ENCODE results near the gene PIP5KL1. TPM values are rescaled to one million over a fixed set of nuclear protein-coding genes. Genes with fewer than 3 reads are reported as not detected.

The PIP5KL1 gene
- total RNA-seq, 6 experiments from 2014 or later, result 1.7 to 3.1 (median 2.1) TPM

DNA sequence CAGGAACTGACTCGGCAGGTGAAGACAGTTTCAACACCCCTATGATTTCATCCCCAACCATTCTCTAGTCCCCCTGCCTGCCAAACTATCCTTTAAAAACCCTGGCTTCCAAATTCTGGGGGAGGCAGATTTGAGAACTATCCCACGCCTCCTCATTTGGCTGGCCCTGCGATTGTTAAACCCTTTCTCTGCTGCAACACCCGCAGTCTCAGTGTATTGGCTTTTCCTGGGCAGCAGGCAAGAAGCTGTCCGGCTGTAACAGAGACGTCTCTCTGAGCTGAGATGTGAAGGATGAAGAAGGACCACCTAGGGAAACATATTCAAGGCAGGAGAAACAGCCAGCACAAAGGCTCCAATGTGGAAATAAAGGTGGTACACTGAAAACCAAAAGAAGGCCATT, 37.7 kb downstream of the PIP5KL1 start:
- peaks cover 34% of the 10 kb centered on the region for H3K9me3 Mint-ChIP-seq
- H3K4me3 Mint-ChIP-seq, result no peak overlapping the region
- TF ChIP-seq, protein P1, sequence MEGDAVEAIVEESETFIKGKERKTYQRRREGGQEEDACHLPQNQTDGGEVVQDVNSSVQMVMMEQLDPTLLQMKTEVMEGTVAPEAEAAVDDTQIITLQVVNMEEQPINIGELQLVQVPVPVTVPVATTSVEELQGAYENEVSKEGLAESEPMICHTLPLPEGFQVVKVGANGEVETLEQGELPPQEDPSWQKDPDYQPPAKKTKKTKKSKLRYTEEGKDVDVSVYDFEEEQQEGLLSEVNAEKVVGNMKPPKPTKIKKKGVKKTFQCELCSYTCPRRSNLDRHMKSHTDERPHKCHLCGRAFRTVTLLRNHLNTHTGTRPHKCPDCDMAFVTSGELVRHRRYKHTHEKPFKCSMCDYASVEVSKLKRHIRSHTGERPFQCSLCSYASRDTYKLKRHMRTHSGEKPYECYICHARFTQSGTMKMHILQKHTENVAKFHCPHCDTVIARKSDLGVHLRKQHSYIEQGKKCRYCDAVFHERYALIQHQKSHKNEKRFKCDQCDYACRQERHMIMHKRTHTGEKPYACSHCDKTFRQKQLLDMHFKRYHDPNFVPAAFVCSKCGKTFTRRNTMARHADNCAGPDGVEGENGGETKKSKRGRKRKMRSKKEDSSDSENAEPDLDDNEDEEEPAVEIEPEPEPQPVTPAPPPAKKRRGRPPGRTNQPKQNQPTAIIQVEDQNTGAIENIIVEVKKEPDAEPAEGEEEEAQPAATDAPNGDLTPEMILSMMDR (IDR thresholded peaks at IDR 0.05), result no peak
- H3K27ac Mint-ChIP-seq, result no peak overlapping the region
- H3K27me3 Mint-ChIP-seq (ENCODE audit: insufficient read depth), result peaks cover 2% of the 10 kb centered on the region
- no peaks in the 10 kb centered on the region for H3K4me1 Mint-ChIP-seq (ENCODE audit: low read depth)
- peaks cover 61% of the 10 kb centered on the region for H3K36me3 Mint-ChIP-seq (ENCODE audit: low read depth)
- no peak for DNase-seq

DNA sequence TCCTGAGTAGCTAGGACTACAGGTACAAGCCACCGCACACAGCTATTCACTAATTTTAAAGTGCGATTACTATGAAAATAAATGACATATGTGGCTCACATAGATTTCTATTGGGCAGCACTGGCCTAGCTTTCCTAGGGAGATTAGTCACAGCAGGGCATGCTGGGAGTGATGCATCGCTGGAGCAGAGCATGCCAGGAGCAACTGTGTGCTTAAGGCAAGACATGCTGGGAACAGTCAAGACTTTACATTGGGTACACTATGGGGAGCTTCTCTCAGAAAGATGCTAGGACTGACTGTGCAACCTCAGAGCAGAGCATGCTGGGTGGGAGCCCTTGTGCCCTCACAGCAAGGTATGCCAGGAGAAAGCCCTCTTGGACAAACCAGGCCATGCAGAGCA, 40.5 kb downstream of the PIP5KL1 start:
- H3K27ac Mint-ChIP-seq, result no peak overlapping the region
- TF ChIP-seq, protein P1 (IDR thresholded peaks at IDR 0.05), result no peak
- no peak for DNase-seq
- H3K4me1 Mint-ChIP-seq (ENCODE audit: low read depth), result no peaks in the 10 kb centered on the region
- H3K27me3 Mint-ChIP-seq (ENCODE audit: insufficient read depth), result peaks cover 2% of the 10 kb centered on the region
- peaks cover 27% of the 10 kb centered on the region for H3K9me3 Mint-ChIP-seq
- peaks cover 49% of the 10 kb centered on the region for H3K36me3 Mint-ChIP-seq (ENCODE audit: low read depth)
- no peak overlapping the region for H3K4me3 Mint-ChIP-seq

DNA sequence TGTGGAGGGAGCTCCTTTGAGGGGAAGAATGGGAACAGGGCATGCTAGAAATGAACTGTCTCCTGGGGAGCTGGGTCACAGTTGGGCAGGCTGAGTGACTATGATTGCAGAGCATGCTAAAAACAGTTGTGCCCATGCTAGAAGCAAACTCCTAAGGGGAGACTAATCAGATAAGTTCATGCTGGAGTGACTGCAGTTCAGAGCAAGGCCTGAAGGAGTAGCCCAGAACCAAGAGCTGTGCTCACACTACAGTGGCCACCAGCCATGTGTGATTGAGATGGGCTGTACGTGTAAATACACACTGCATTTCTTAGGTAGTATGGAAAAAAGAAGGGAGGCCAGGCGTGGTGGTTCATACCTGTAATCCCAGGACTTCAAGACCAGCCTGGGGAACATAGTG, 42.8 kb downstream of the PIP5KL1 start:
- peaks cover 26% of the 10 kb centered on the region for H3K36me3 Mint-ChIP-seq (ENCODE audit: low read depth)
- no peak overlapping the region for H3K4me3 Mint-ChIP-seq
- TF ChIP-seq, protein P1 (IDR thresholded peaks at IDR 0.05), result peak; percentile 52
- H3K9me3 Mint-ChIP-seq, result peaks cover 7% of the 10 kb centered on the region
- H3K27ac Mint-ChIP-seq, result no peak overlapping the region
- H3K4me1 Mint-ChIP-seq (ENCODE audit: low read depth), result peaks cover 8% of the 10 kb centered on the region; the same call in 1 of the 2 replicates
- peaks cover 2% of the 10 kb centered on the region for H3K27me3 Mint-ChIP-seq (ENCODE audit: insufficient read depth)
- no peak for DNase-seq

DNA sequence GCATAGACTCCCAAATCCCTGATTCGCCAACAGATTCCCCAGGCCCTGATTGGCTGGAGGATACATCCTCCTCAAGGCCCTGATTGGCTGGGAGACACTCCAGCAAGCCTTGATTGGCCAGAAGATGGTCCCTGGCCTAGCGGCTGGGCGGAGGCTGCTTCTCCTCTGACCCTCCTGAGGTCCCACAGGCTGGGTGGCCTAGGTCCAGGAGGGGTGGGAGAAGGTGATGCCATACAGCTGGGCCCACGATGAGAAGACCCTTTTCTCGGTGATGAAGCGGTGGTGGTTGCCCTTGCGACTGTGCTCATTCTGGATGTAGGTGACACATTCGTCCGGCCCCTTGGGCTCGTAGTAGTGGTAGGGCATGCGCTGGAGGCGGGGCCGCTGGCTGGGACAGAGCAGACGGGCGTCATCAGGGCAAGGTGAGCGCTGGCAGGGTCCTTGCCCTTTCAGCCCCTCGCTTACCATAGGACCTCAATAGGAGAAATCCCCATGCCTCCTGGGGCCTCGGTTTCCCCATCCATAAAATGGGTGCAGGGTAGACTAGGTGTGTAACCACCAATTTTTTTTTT, 44.1 kb downstream of the PIP5KL1 start:
- Mint-ChIP-seq H3K9me3 (no peaks in the 10 kb centered on the region), H3K27me3 (ENCODE audit: insufficient read depth) (peaks cover 2% of the 10 kb centered on the region), H3K4me3 (no peak overlapping the region), H3K27ac (no peak overlapping the region), H3K4me1 (ENCODE audit: low read depth) (peaks cover 8% of the 10 kb centered on the region; the same call in 1 of the 2 replicates), H3K36me3 (ENCODE audit: low read depth) (peaks cover 13% of the 10 kb centered on the region; the same call in 1 of the 2 replicates)
- no peak for DNase-seq
- TF ChIP-seq, protein P1 (IDR thresholded peaks at IDR 0.05), result no peak

DNA sequence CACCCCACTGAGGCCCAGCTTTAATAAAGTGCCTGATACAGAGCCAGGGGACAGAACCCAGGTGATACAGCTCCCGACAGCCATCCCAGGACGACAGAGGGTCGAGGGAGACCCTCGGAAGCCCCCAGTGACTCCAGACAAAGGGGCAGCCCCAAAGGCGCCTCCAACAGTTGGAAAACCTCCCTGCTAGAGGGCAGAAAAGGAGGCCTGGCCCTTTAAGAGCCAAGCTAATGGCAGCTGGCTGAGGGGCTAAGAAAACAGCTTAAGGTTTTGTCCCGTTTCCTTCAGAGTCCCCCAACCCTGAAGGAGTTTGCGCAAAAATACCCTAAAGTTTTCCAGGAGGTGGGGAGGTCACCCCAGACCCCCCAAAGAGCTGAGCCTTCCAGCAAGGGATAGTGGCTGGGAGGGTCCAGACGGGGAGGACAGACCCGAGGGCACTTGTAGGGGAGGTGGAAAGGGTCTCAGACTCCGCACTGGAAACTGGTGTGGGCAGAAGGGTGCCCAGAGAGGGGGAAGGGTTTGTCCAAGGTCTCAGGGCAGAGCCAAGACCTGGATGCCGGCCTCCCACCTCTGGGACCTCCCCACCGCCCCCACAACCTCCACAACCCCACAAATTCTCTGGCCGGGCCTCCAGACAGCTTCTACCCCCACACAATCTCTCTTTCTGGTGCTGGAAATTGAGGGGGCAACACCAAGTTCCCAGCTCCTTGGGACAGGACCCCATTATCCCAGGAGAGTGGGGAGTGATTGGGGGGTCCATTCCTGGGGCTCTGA, 44.9 kb downstream of the PIP5KL1 start:
- DNase-seq, result no peak
- Mint-ChIP-seq H3K4me3 (no peak overlapping the region), H3K36me3 (ENCODE audit: low read depth) (peaks cover 6% of the 10 kb centered on the region; the same call in 1 of the 2 replicates), H3K9me3 (no peaks in the 10 kb centered on the region), H3K27me3 (ENCODE audit: insufficient read depth) (no peaks in the 10 kb centered on the region; the same call in 1 of the 2 replicates), H3K27ac (no peak overlapping the region), H3K4me1 (ENCODE audit: low read depth) (peaks cover 8% of the 10 kb centered on the region; the same call in 1 of the 2 replicates)
- TF ChIP-seq, protein P1 (IDR thresholded peaks at IDR 0.05), result no peak
